Breast epithelium (tissue), 3 donors: ENCODE results near the gene SLC27A2.

Experiments
- POLR2A ChIP-seq: fragments of 450-650 bp; IDR thresholded peaks from one replicate; pipeline ENCODE4 v1.6.1; 2016; ENCODE audit warnings: antibody characterized with exemption, mild to moderate bottlenecking, moderate library complexity
- POLR2AphosphoS5 ChIP-seq, 3 donors: sonication (generic); formaldehyde crosslinking; IDR thresholded peaks; one replicate each; pipeline ENCODE4 v1.6.1; 2017; ENCODE audit warnings: antibody characterized with exemption in 3 of 3
- TF ChIP-seq, protein P1 (sequence below), 3 donors: fragments of 450-650 bp; IDR thresholded peaks; one replicate each; pipeline ENCODE4 v1.5.1; 2016 to 2017; ENCODE audit warnings: antibody characterized with exemption in 3 of 3, mild to moderate bottlenecking in 3 of 3, moderate library complexity in 3 of 3

DNA sequence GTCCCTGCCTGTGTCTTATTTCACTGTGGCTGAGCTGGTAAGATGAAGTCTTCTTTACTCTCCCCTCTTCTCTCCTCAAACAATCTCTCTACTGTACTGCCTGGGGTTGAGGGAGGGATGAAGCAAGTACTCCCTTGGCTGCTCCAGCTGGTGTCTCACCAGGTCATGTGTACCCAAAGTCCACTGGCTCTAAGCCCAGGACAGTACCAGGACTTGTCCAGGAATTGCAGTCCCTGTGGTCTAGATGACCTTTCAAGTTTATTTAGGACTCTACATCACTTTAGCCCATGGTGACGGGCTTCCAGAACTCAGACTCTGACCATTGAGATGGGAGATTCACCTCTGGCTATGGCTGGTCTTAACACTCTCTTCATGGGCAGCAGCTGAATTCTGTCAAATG lies 17.5 kb upstream of the SLC27A2 start:
- TF ChIP-seq, protein P1, sequence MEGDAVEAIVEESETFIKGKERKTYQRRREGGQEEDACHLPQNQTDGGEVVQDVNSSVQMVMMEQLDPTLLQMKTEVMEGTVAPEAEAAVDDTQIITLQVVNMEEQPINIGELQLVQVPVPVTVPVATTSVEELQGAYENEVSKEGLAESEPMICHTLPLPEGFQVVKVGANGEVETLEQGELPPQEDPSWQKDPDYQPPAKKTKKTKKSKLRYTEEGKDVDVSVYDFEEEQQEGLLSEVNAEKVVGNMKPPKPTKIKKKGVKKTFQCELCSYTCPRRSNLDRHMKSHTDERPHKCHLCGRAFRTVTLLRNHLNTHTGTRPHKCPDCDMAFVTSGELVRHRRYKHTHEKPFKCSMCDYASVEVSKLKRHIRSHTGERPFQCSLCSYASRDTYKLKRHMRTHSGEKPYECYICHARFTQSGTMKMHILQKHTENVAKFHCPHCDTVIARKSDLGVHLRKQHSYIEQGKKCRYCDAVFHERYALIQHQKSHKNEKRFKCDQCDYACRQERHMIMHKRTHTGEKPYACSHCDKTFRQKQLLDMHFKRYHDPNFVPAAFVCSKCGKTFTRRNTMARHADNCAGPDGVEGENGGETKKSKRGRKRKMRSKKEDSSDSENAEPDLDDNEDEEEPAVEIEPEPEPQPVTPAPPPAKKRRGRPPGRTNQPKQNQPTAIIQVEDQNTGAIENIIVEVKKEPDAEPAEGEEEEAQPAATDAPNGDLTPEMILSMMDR (IDR thresholded peaks at IDR 0.05): no peak
- TF ChIP-seq POLR2A (no peak), POLR2AphosphoS5 (IDR thresholded peaks at IDR 0.05) (no peak)
